Glutamatergic neuron (in vitro differentiated cells): ENCODE measurements around the gene SMIM5. TPM values are rescaled to one million over a fixed set of nuclear protein-coding genes. Genes with fewer than 3 reads are reported as not detected.

Source experiments
- DNase-seq: peaks from one replicate; pipeline ENCODE4 v3.0.0; 2022
- H3K27ac Mint-ChIP-seq: one replicate; pipeline ENCODE4 v1.8.0; 2020; ENCODE audit warnings: mild to moderate bottlenecking, mixed read lengths, inconsistent platforms; ENCODE audit not compliant: unreplicated experiment
- H3K27me3 Mint-ChIP-seq: one replicate; pipeline ENCODE4 v1.8.0; 2020; ENCODE audit warnings: mild to moderate bottlenecking, moderate library complexity, mixed read lengths, inconsistent platforms; ENCODE audit not compliant: unreplicated experiment
- H3K36me3 Mint-ChIP-seq: one replicate; pipeline ENCODE4 v1.8.0; 2020; ENCODE audit warnings: mild to moderate bottlenecking, mixed read lengths, inconsistent platforms; ENCODE audit not compliant: unreplicated experiment
- H3K4me1 Mint-ChIP-seq: one replicate; pipeline ENCODE4 v1.8.0; 2020; ENCODE audit warnings: mild to moderate bottlenecking, low read depth, mixed read lengths, inconsistent platforms; ENCODE audit not compliant: unreplicated experiment
- H3K4me3 Mint-ChIP-seq: one replicate; pipeline ENCODE4 v1.8.0; 2020; ENCODE audit warnings: mild to moderate bottlenecking, mixed read lengths, inconsistent platforms; ENCODE audit not compliant: unreplicated experiment
- H3K9me3 Mint-ChIP-seq: one replicate; pipeline ENCODE4 v1.8.0; 2020; ENCODE audit warnings: mild to moderate bottlenecking, moderate library complexity, mixed read lengths, inconsistent platforms; ENCODE audit not compliant: unreplicated experiment
- total RNA-seq: library from RNA; stranded (reverse); fragmentation: NEBNext Ultra II Directional; extraction: Animal tissue kit (Norgen Biotek cat#: 25700); gene quantifications from one replicate; pipeline ENCODE4 v1.2.1, GENCODE V29; 2021; ENCODE audit not compliant: unreplicated experiment
- TF ChIP-seq, protein P1 (sequence below): fragments of 200-600 bp; sonication (generic); IDR thresholded peaks from one replicate; pipeline ENCODE4 v1.5.0; 2021; ENCODE audit not compliant: partially characterized antibody, unreplicated experiment

The SMIM5 gene
- total RNA-seq, 1 donor from 2014 or later = 0.20 TPM

DNA sequence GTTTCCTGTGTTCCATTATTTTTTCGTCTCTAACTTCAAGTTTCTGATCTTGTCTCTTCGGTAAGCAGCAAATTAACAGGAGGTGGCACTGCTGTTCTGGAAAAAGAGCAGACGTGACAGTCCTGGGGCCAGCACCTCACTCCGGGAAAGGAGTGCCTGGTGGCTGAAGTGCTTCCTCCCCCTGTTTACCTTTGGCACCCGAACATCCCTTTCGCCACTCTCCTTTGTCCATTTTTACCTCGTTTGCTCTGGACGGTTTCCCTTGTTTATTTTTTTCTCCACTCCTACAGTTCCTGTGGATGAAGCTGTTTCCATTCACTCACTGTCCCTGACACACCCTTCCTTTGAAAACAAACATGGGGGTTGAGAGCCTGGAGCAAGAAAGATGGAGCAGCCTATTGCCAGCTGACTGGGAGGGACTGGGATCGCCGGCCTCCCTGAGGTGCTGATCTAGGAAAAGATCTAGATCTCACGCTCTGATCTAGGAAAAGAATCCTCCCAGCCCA lies 46.5 kb downstream of the SMIM5 start:
- no peaks in the 10 kb centered on the region for H3K4me1 Mint-ChIP-seq
- H3K36me3 Mint-ChIP-seq = no peaks in the 10 kb centered on the region
- no peaks in the 10 kb centered on the region for H3K9me3 Mint-ChIP-seq
- peaks cover 3% of the 10 kb centered on the region for H3K27me3 Mint-ChIP-seq
- H3K4me3 Mint-ChIP-seq = no peak overlapping the region
- TF ChIP-seq, protein P1, sequence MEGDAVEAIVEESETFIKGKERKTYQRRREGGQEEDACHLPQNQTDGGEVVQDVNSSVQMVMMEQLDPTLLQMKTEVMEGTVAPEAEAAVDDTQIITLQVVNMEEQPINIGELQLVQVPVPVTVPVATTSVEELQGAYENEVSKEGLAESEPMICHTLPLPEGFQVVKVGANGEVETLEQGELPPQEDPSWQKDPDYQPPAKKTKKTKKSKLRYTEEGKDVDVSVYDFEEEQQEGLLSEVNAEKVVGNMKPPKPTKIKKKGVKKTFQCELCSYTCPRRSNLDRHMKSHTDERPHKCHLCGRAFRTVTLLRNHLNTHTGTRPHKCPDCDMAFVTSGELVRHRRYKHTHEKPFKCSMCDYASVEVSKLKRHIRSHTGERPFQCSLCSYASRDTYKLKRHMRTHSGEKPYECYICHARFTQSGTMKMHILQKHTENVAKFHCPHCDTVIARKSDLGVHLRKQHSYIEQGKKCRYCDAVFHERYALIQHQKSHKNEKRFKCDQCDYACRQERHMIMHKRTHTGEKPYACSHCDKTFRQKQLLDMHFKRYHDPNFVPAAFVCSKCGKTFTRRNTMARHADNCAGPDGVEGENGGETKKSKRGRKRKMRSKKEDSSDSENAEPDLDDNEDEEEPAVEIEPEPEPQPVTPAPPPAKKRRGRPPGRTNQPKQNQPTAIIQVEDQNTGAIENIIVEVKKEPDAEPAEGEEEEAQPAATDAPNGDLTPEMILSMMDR = no peak
- DNase-seq = no peak
- no peak overlapping the region for H3K27ac Mint-ChIP-seq

DNA sequence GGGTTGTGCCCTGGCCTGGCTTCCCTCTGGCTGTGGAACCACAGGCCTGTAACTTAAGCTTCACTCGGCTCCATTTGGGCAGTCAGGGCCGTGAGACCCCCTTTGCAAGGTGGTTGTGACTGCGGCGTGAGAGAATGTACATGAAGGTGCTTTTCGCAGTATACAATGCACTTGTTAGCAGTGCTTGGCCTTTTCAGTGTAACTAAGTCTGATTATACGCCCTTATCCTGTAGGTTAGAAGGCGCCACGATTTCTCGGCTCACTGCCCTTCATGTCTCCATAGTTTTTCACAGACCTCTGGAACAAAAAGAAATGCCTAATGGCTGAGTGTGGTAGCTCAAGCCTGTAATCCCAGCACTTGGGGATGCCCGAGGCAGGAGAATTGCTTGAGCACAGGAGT lies 47.2 kb downstream of the SMIM5 start:
- TF ChIP-seq, protein P1 = no peak
- H3K9me3 Mint-ChIP-seq = no peaks in the 10 kb centered on the region
- H3K27ac Mint-ChIP-seq = no peak overlapping the region

DNA sequence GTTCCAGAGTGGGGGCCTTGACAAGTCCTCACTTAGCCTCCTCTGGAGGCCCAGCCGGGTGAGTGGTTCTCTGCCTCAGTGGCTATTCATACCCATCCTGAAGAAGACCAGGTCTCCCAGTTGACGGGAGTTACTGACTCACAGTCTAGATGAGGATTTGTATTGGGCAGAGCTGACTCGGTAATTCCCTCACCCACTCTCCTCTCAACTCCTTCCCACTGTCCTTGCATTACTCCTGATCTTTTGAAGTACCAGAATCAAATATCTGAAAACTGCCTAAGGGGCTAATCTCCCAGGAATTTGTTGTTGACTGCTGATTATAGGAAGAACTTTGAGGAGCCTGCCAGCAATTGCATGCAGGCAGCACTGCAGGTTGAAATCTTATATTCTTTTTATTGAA lies 48.1 kb downstream of the SMIM5 start:
- Mint-ChIP-seq H3K27me3 (peaks cover 3% of the 10 kb centered on the region), H3K27ac (no peak overlapping the region), H3K9me3 (no peaks in the 10 kb centered on the region), H3K36me3 (no peaks in the 10 kb centered on the region), H3K4me3 (no peak overlapping the region), H3K4me1 (no peaks in the 10 kb centered on the region)
- DNase-seq = no peak
- TF ChIP-seq, protein P1 = no peak

More for the DNA sequence above, 47.2 kb downstream of the SMIM5 start:
- Mint-ChIP-seq H3K27me3 (peaks cover 3% of the 10 kb centered on the region), H3K4me1 (no peaks in the 10 kb centered on the region), H3K36me3 (no peaks in the 10 kb centered on the region), H3K4me3 (no peak overlapping the region)
- no peak for DNase-seq

DNA sequence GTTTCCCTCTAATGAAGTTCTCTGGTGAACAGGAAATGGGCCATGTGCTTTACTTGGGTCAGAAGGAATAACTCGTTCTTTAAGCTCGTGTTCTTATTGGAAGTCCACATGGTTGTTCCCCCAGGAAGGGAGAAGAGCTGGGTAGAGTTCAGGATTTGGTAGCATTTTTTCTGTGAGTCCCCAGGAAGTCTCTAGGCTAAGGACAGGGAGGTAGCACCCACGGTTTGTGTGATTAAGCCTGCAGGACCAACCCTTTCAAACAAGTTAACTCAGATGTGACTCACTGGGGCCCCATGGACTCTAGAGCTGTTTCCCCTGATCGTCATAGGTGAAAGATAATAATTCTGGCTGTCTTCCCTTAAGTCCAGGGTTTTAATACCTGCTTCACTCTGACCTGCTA lies 50.3 kb downstream of the SMIM5 start:
- TF ChIP-seq, protein P1 = no peak
- H3K27ac Mint-ChIP-seq = no peak overlapping the region
- H3K27me3 Mint-ChIP-seq = peaks cover 4% of the 10 kb centered on the region
- no peaks in the 10 kb centered on the region for H3K4me1 Mint-ChIP-seq
- H3K36me3 Mint-ChIP-seq = no peaks in the 10 kb centered on the region
- no peak for DNase-seq
- no peak overlapping the region for H3K4me3 Mint-ChIP-seq
- H3K9me3 Mint-ChIP-seq = no peaks in the 10 kb centered on the region

DNA sequence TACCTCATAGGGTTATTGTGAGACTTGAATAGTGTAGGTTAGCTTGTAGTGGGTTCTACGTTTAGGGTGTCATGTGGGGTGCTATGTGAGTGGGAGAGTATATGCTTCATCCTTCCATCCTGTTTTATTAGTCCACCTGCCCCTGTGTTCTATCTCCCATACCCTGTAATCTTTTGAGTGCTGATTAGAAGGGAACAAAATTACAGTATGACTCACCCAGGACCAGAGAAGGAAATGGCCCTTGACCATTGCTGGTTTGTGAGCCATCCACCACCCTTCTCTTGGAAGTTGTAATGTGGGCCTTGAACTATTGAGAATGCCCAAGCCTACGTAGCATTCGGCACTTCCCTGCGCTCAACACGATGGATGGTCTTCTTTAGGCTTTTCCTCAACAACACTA lies 51.0 kb downstream of the SMIM5 start:
- peaks cover 7% of the 10 kb centered on the region for H3K27me3 Mint-ChIP-seq
- H3K36me3 Mint-ChIP-seq = no peaks in the 10 kb centered on the region
- H3K4me1 Mint-ChIP-seq = peaks cover 3% of the 10 kb centered on the region
- no peak overlapping the region for H3K4me3 Mint-ChIP-seq
- TF ChIP-seq, protein P1 = no peak
- H3K27ac Mint-ChIP-seq = no peak overlapping the region
- H3K9me3 Mint-ChIP-seq = no peaks in the 10 kb centered on the region
- no peak for DNase-seq
